Osteocyte (in vitro differentiated cells): ENCODE measurements around the gene PLG. TPM values are rescaled to one million over a fixed set of nuclear protein-coding genes. Genes with fewer than 3 reads are reported as not detected.
"Not testable (repeated sequence)": the region's sequence is repeated elsewhere in the genome, so short reads cannot be mapped to it uniquely, and the experiment has no call there.

Experiments
- DNase-seq: peaks from one replicate; pipeline ENCODE4 v3.0.0; 2021; ENCODE audit warnings: mixed read lengths; ENCODE audit not compliant: unreplicated experiment; ENCODE audit errors: extremely low spot score
- H3K27ac Mint-ChIP-seq: one replicate; pipeline ENCODE4 v1.8.0; 2021; ENCODE audit warnings: mild to moderate bottlenecking, mixed read lengths; ENCODE audit not compliant: unreplicated experiment
- H3K27me3 Mint-ChIP-seq: one replicate; pipeline ENCODE4 v1.8.0; 2021; ENCODE audit warnings: mixed read lengths; ENCODE audit not compliant: unreplicated experiment
- H3K36me3 Mint-ChIP-seq: one replicate; pipeline ENCODE4 v1.8.0; 2021; ENCODE audit warnings: mixed read lengths; ENCODE audit not compliant: unreplicated experiment
- H3K4me1 Mint-ChIP-seq: one replicate; pipeline ENCODE4 v1.8.0; 2021; ENCODE audit warnings: mixed read lengths; ENCODE audit not compliant: unreplicated experiment
- H3K4me3 Mint-ChIP-seq: one replicate; pipeline ENCODE4 v1.8.0; 2021; ENCODE audit warnings: mild to moderate bottlenecking, moderate library complexity, mixed read lengths; ENCODE audit not compliant: unreplicated experiment
- H3K9me3 Mint-ChIP-seq: one replicate; pipeline ENCODE4 v1.8.0; 2021; ENCODE audit warnings: mixed read lengths; ENCODE audit not compliant: unreplicated experiment
- total RNA-seq: library from RNA; stranded (reverse); gene quantifications from 2 replicates; pipeline ENCODE4 v1.2.1, GENCODE V29; 2021
- TF ChIP-seq, protein P1 (sequence below): fragments of 200-600 bp; sonication (generic); IDR thresholded peaks from 2 replicates; pipeline ENCODE4 v1.5.0; 2021; ENCODE audit warnings: antibody characterized with exemption, mild to moderate bottlenecking, moderate library complexity

Gene PLG
- total RNA-seq, 1 donor from 2014 or later = not detected

GRCh38 chr6:160737934-160738333 is 35.9 kb downstream of the PLG start:
- H3K27ac Mint-ChIP-seq = no peak overlapping the region
- TF ChIP-seq, protein P1, sequence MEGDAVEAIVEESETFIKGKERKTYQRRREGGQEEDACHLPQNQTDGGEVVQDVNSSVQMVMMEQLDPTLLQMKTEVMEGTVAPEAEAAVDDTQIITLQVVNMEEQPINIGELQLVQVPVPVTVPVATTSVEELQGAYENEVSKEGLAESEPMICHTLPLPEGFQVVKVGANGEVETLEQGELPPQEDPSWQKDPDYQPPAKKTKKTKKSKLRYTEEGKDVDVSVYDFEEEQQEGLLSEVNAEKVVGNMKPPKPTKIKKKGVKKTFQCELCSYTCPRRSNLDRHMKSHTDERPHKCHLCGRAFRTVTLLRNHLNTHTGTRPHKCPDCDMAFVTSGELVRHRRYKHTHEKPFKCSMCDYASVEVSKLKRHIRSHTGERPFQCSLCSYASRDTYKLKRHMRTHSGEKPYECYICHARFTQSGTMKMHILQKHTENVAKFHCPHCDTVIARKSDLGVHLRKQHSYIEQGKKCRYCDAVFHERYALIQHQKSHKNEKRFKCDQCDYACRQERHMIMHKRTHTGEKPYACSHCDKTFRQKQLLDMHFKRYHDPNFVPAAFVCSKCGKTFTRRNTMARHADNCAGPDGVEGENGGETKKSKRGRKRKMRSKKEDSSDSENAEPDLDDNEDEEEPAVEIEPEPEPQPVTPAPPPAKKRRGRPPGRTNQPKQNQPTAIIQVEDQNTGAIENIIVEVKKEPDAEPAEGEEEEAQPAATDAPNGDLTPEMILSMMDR = no peak
- H3K9me3 Mint-ChIP-seq = peaks cover 3% of the 10 kb centered on the region
- no peaks in the 10 kb centered on the region for H3K36me3 Mint-ChIP-seq
- no peaks in the 10 kb centered on the region for H3K27me3 Mint-ChIP-seq
- no peak overlapping the region for H3K4me3 Mint-ChIP-seq
- no peaks in the 10 kb centered on the region for H3K4me1 Mint-ChIP-seq
- no peak for DNase-seq

- Mint-ChIP-seq H3K9me3 (peaks cover 12% of the 10 kb centered on the region), H3K36me3 (no peaks in the 10 kb centered on the region), H3K4me1 (no peaks in the 10 kb centered on the region), H3K27ac (no peak overlapping the region), H3K27me3 (peaks cover 4% of the 10 kb centered on the region), H3K4me3 (no peak overlapping the region)
- TF ChIP-seq, protein P1 = no peak
- DNase-seq = no peak
Observed at GRCh38 chr6:160739955-160740354, 37.9 kb downstream of the PLG start.

DNA sequence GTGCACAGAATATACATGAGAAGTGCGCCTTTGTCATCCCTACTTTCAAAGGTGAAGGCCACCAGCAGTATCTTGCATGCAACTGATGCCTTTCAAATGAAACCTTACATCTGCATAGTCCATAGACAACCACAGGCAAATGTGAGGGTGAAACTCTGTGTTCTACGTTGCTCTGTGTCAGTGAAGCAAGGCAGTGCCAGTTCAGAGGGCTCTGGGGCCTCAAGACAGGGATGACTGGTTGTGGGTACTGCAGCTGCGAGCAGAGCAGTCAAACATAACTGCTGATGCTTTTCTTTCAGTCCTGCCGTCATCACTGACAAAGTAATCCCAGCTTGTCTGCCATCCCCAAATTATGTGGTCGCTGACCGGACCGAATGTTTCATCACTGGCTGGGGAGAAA is 39.0 kb downstream of the PLG start:
- H3K4me1 Mint-ChIP-seq, H3K36me3 Mint-ChIP-seq, H3K27ac Mint-ChIP-seq, H3K27me3 Mint-ChIP-seq, H3K4me3 Mint-ChIP-seq, DNase-seq: not testable (repeated sequence)
- peaks cover 13% of the 10 kb centered on the region for H3K9me3 Mint-ChIP-seq

DNA sequence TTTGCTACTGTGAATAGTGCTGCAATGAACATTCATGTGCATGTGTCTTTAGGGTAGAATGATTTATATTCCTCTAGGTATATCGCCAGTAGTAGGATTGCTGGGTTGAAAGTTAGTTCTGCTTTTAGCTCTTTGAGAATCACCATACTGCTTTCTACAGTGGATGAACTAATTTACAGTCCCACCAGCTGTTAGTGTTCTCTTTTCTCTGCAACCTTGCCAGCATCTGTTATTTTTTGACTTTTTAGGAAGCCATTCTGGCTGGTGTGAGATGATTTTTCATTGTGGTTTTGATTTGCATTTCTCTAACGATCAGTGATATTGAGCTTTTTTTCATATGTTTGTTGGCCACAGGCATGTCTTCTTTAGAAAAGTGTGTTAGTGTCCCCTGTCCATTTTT is 40.0 kb downstream of the PLG start:
- Mint-ChIP-seq H3K27ac (no peak overlapping the region), H3K27me3 (peaks cover 4% of the 10 kb centered on the region), H3K9me3 (peaks cover 13% of the 10 kb centered on the region), H3K4me3 (no peak overlapping the region), H3K36me3 (no peaks in the 10 kb centered on the region), H3K4me1 (no peaks in the 10 kb centered on the region)
- DNase-seq = no peak
- TF ChIP-seq, protein P1 = no peak

DNA sequence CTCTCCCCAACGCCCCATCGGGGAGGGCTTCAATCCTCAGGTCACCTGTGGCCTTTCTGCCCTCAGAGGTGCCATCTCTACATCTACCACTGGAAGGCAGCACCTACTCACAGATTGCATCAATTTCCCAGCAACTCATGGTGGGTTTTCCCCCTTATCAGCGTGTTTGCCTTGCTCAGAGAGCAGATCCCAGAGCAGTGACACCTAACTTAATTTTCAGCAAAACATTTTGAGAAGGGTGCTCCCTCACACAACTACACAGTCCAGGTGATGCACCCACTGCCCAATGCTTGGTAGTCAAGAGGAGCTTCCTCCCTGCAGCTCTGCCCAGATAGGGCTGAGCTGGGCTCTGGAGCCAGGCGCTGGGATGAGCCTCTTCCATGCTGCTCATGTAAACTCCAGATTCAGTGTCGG is 48.2 kb downstream of the PLG start:
- TF ChIP-seq, protein P1 = no peak
- Mint-ChIP-seq H3K27me3 (no peaks in the 10 kb centered on the region), H3K9me3 (no peaks in the 10 kb centered on the region), H3K4me3 (no peak overlapping the region), H3K4me1 (no peaks in the 10 kb centered on the region), H3K27ac (no peak overlapping the region), H3K36me3 (no peaks in the 10 kb centered on the region)
- no peak for DNase-seq

DNA sequence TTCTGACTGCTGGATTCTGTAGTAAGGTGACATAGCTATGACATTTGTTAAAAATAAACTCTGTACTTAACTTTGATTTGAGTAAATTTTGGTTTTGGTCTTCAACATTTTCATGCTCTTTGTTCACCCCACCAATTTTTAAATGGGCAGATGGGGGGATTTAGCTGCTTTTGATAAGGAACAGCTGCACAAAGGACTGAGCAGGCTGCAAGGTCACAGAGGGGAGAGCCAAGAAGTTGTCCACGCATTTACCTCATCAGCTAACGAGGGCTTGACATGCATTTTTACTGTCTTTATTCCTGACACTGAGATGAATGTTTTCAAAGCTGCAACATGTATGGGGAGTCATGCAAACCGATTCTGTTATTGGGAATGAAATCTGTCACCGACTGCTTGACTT is 51.2 kb downstream of the PLG start:
- DNase-seq, H3K36me3 Mint-ChIP-seq, H3K27ac Mint-ChIP-seq, H3K9me3 Mint-ChIP-seq, H3K4me3 Mint-ChIP-seq, H3K27me3 Mint-ChIP-seq, H3K4me1 Mint-ChIP-seq: not testable (repeated sequence)
